Body of pancreas (tissue), 4 donors: Measurements from ENCODE around the gene SCFD2.

Experiments used
- CTCF ChIP-seq, 7 experiments: fragments of 450-650 bp in 4 of 7; fragments of 200-600 bp in 3 of 7; sonication (generic) in 3 of 7; IDR thresholded peaks; one replicate each; pipeline ENCODE4 v1.5.1; 2016 to 2019; ENCODE audit warnings: antibody characterized with exemption in 7 of 7
- POLR2A ChIP-seq, 3 donors: fragments of 450-650 bp; IDR thresholded peaks; one replicate each; pipeline ENCODE4 v1.6.1; 2016; ENCODE audit warnings: antibody characterized with exemption in 3 of 3, mild to moderate bottlenecking in 2 of 3

GRCh38 chr4:53280846-53281245 is 85.0 kb downstream of the SCFD2 start:
- TF ChIP-seq POLR2A (IDR thresholded peaks at IDR 0.05) = no peak
- TF ChIP-seq CTCF (IDR thresholded peaks at IDR 0.05) = no peak
